ENCODE data around the gene RBM45. TPM values are rescaled to one million over a fixed set of nuclear protein-coding genes. Genes with fewer than 3 reads are reported as not detected.

Gene RBM45
- polyA plus RNA-seq, 1 donor from 2014 or later: 30.3 TPM

GRCh38 chr2:178066890-178067669 is 45.2 kb upstream of the RBM45 start:
- H3K27me3 ChIP-seq (ENCODE audit: insufficient read depth, low read depth, low read length): no peaks in the 10 kb centered on the region
- H3K79me2 ChIP-seq (replicated peaks; ENCODE audit: insufficient read depth, low read length): no peaks in the 10 kb centered on the region
- no peaks in the 10 kb centered on the region for H3F3A ChIP-seq (ENCODE audit: insufficient read depth, low read length, poor library complexity, severe bottlenecking)
- no peak overlapping the region for H3K9ac ChIP-seq (ENCODE audit: low read length)
- no peak overlapping the region for H2AFZ ChIP-seq (ENCODE audit: low read depth, low read length)
- H4K20me1 ChIP-seq (ENCODE audit: insufficient read depth): no peaks in the 10 kb centered on the region
- no peaks in the 10 kb centered on the region for H3K9me2 ChIP-seq (ENCODE audit: insufficient read depth, low read length)
- no peaks in the 10 kb centered on the region for H3K36me3 ChIP-seq (ENCODE audit: insufficient read depth, low read length)
- H3K9me3 ChIP-seq (ENCODE audit: low read length): no peaks in the 10 kb centered on the region
- no peak overlapping the region for H3K27ac ChIP-seq (ENCODE audit: low read length)
- no peak overlapping the region for H3K4me2 ChIP-seq (ENCODE audit: low read length)
- TF ChIP-seq CTCF (IDR thresholded peaks at IDR 0.05; ENCODE audit: poor library complexity, severe bottlenecking): no peak
- TF ChIP-seq REST (IDR thresholded peaks at IDR 0.05; ENCODE audit: borderline replicate concordance): no peak
- no peak for TF ChIP-seq RAD21 (conservative IDR thresholded peaks at IDR 0.05)
- no peak for TF ChIP-seq MXI1 (conservative IDR thresholded peaks at IDR 0.05; ENCODE audit: poor library complexity, severe bottlenecking)
- no peak for TF ChIP-seq EP300 (conservative IDR thresholded peaks at IDR 0.05; ENCODE audit: poor library complexity, severe bottlenecking)
- H3K4me3 ChIP-seq (ENCODE audit: low read length): no peak overlapping the region

- Histone ChIP-seq H3K4me2 (ENCODE audit: low read length) (no peak overlapping the region), H3K9me2 (ENCODE audit: insufficient read depth, low read length) (no peaks in the 10 kb centered on the region), H2AFZ (ENCODE audit: low read depth, low read length) (no peak overlapping the region), H3F3A (ENCODE audit: insufficient read depth, low read length, poor library complexity, severe bottlenecking) (no peaks in the 10 kb centered on the region), H3K79me2 (replicated peaks; ENCODE audit: insufficient read depth, low read length) (no peaks in the 10 kb centered on the region), H3K27ac (ENCODE audit: low read length) (no peak overlapping the region), H4K20me1 (ENCODE audit: insufficient read depth) (no peaks in the 10 kb centered on the region), H3K9ac (ENCODE audit: low read length) (no peak overlapping the region), H3K4me3 (ENCODE audit: low read length) (no peak overlapping the region), H3K36me3 (ENCODE audit: insufficient read depth, low read length) (no peaks in the 10 kb centered on the region), H3K27me3 (ENCODE audit: insufficient read depth, low read depth, low read length) (peaks cover 11% of the 10 kb centered on the region), H3K9me3 (ENCODE audit: low read length) (no peaks in the 10 kb centered on the region)
- no peak for TF ChIP-seq EZH2 (IDR thresholded peaks at IDR 0.05; ENCODE audit: borderline replicate concordance, insufficient read depth, low read length, poor library complexity, severe bottlenecking)
These were observed 43.3 kb upstream of the RBM45 start for GRCh38 chr2:178068823-178069454.

GRCh38 chr2:178069551-178069950 is 42.7 kb upstream of the RBM45 start:
- no peak overlapping the region for H3K27ac ChIP-seq (ENCODE audit: low read length)
- no peaks in the 10 kb centered on the region for H3K9me3 ChIP-seq (ENCODE audit: low read length)
- no peaks in the 10 kb centered on the region for H4K20me1 ChIP-seq (ENCODE audit: insufficient read depth)
- no peaks in the 10 kb centered on the region for H3F3A ChIP-seq (ENCODE audit: insufficient read depth, low read length, poor library complexity, severe bottlenecking)
- TF ChIP-seq MXI1 (conservative IDR thresholded peaks at IDR 0.05; ENCODE audit: poor library complexity, severe bottlenecking) (no peak), CTCF (IDR thresholded peaks at IDR 0.05; ENCODE audit: poor library complexity, severe bottlenecking) (peak; percentile 43), SMC3 (conservative IDR thresholded peaks at IDR 0.05; ENCODE audit: poor library complexity) (peak; percentile 42), EP300 (conservative IDR thresholded peaks at IDR 0.05; ENCODE audit: poor library complexity, severe bottlenecking) (no peak), RAD21 (conservative IDR thresholded peaks at IDR 0.05) (peak; percentile 51)
- no peaks in the 10 kb centered on the region for H3K36me3 ChIP-seq (ENCODE audit: insufficient read depth, low read length)
- H3K4me3 ChIP-seq (ENCODE audit: low read length): no peak overlapping the region
- no peak overlapping the region for H3K4me2 ChIP-seq (ENCODE audit: low read length)
- peaks cover 11% of the 10 kb centered on the region for H3K27me3 ChIP-seq (ENCODE audit: insufficient read depth, low read depth, low read length)
- H3K9ac ChIP-seq (ENCODE audit: low read length): no peak overlapping the region
- H3K79me2 ChIP-seq (replicated peaks; ENCODE audit: insufficient read depth, low read length): no peaks in the 10 kb centered on the region
- H3K9me2 ChIP-seq (ENCODE audit: insufficient read depth, low read length): no peaks in the 10 kb centered on the region
- no peak overlapping the region for H2AFZ ChIP-seq (ENCODE audit: low read depth, low read length)
